ENCODE results near the gene TPPP3. TPM values are rescaled to one million over a fixed set of nuclear protein-coding genes. Genes with fewer than 3 reads are reported as not detected.

Gene TPPP3
- total and polyA plus RNA-seq, 2 donors (not counting 3 experiments of a cell fraction or from before 2014, with no cell fraction given) = 0.33 to 1.3 TPM

DNA sequence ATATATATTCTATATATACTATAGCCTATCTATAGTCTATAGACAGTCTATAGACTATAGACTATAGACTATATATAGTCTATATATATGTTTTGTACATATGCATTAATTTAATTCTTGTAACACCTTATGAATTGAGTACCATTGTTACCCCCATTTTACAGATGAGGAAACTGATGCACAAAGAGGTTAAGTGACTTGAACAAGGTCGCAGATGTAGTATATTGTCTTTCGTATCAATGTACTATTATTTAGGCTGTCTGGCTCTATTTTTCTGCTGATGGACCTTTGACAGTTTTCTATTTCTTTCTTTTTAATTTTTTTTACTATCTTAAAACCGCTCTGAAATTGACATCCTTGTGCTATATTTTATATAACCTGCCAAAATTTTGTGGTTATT, 52.0 kb downstream of the TPPP3 start:
- Histone ChIP-seq H3K4me3 (replicated peaks in 1 of 3; ENCODE audit: insufficient read depth in 1 of 3, low read depth in 1 of 3, low read length in 3 of 3) (no peak overlapping the region), H3K36me3 (ENCODE audit: control insufficient read depth in 2 of 2, extremely low read depth in 1 of 2, insufficient read depth in 2 of 2, low read length in 2 of 2) (no peaks in the 10 kb centered on the region), H3K27ac (ENCODE audit: insufficient read depth, low read depth, low read length) (no peak overlapping the region), H3K9me1 (replicated peaks; ENCODE audit: control insufficient read depth, extremely low read depth, insufficient read depth, low read length) (no peaks in the 10 kb centered on the region), H3K4me1 (ENCODE audit: control insufficient read depth, extremely low read depth, insufficient read depth, low read length) (peaks cover 10% of the 10 kb centered on the region), H3K9me3 (replicated peaks; ENCODE audit: control insufficient read depth, insufficient read depth, low read length) (no peaks in the 10 kb centered on the region), H3K27me3 (ENCODE audit: control insufficient read depth in 2 of 2, insufficient read depth in 2 of 2, low read length in 2 of 2) (no peaks in the 10 kb centered on the region), H3K79me2 (ENCODE audit: control insufficient read depth, insufficient read depth, low read length) (no peaks in the 10 kb centered on the region), H3K9ac (replicated peaks; ENCODE audit: extremely low read depth, insufficient read depth, low read length) (no peak overlapping the region), H2AFZ (ENCODE audit: low read depth, low read length) (no peak overlapping the region), H4K20me1 (replicated peaks; ENCODE audit: control insufficient read depth, extremely low read depth, insufficient read depth, low read length) (no peaks in the 10 kb centered on the region), H3K4me2 (ENCODE audit: insufficient read depth, low read length) (no peak overlapping the region)
- dilution Hi-C loops (cut with MboI; ENCODE audit: extremely low pct_ligation_motif_present, low sequenced_read_pairs) = no loop called here
- BruUV-seq (replicated peaks) = no TSS peak
- no peak for FAIRE-seq
- CTCF ChIA-PET = no interaction called here
- TF ChIP-seq GATA2 (IDR thresholded peaks at IDR 0.05; ENCODE audit: insufficient read depth, insufficient read length, low read depth, low read length) = no peak
- TF ChIP-seq JUN (IDR thresholded peaks at IDR 0.05; ENCODE audit: borderline replicate concordance, insufficient read depth, insufficient read length, low read depth) = no peak
- no peak for TF ChIP-seq EZH2 (IDR thresholded peaks at IDR 0.05; ENCODE audit: borderline replicate concordance, low read depth, low read length, severe bottlenecking)
- no peak for TF ChIP-seq POLR2AphosphoS5 (IDR thresholded peaks at IDR 0.05; ENCODE audit: insufficient read depth, low read depth, low read length)
- no peak for TF ChIP-seq FOS (IDR thresholded peaks at IDR 0.05; ENCODE audit: borderline replicate concordance, insufficient read depth, low read length)
- no peak for TF ChIP-seq POLR2A (IDR thresholded peaks at IDR 0.05; ENCODE audit: low read depth, low read length)
- no peak for TF ChIP-seq MYC (IDR thresholded peaks at IDR 0.05; ENCODE audit: low read depth, low read length)
- TF ChIP-seq, protein P1, sequence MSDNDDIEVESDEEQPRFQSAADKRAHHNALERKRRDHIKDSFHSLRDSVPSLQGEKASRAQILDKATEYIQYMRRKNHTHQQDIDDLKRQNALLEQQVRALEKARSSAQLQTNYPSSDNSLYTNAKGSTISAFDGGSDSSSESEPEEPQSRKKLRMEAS (IDR thresholded peaks at IDR 0.05; ENCODE audit: insufficient read depth, insufficient read length) = no peak
- TF ChIP-seq, protein P2, sequence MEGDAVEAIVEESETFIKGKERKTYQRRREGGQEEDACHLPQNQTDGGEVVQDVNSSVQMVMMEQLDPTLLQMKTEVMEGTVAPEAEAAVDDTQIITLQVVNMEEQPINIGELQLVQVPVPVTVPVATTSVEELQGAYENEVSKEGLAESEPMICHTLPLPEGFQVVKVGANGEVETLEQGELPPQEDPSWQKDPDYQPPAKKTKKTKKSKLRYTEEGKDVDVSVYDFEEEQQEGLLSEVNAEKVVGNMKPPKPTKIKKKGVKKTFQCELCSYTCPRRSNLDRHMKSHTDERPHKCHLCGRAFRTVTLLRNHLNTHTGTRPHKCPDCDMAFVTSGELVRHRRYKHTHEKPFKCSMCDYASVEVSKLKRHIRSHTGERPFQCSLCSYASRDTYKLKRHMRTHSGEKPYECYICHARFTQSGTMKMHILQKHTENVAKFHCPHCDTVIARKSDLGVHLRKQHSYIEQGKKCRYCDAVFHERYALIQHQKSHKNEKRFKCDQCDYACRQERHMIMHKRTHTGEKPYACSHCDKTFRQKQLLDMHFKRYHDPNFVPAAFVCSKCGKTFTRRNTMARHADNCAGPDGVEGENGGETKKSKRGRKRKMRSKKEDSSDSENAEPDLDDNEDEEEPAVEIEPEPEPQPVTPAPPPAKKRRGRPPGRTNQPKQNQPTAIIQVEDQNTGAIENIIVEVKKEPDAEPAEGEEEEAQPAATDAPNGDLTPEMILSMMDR (IDR thresholded peaks at IDR 0.05; ENCODE audit: extremely low read depth in 1 of 2, insufficient read depth in 1 of 2, low read depth in 1 of 2, low read length in 2 of 2) = no peak
- POLR2A ChIA-PET = no interaction called here
- DNase-seq (ENCODE audit: low read depth, low spot score) = no peak
- intact Hi-C loops (cut with micrococcal nuclease) = no loop called here

Small RNA genes lying within 50 kb of the gene (small RNA-seq; reads per million reads assigned to genes)
- gene RNU1-123P (ENCODE audit: insufficient read depth, insufficient read length, low read depth, low replicate concordance) = not detected

Other genes with a start within 250 kb of the TPPP3 start
- gene B3GNT9, start 242.5 kb downstream of the TPPP3 start, total RNA-seq = 1.6 and 4.0 TPM in 2 replicates
- gene B3GNT9, start 242.5 kb downstream of the TPPP3 start, polyA plus RNA-seq = 6.4 and 6.8 TPM in 2 replicates
- 15.2 and 17.4 TPM in 2 replicates for gene TRADD, start 233.6 kb downstream of the TPPP3 start, total RNA-seq
- 22.6 and 23.3 TPM in 2 replicates for gene TRADD, start 233.6 kb downstream of the TPPP3 start, polyA plus RNA-seq
- gene FBXL8, start 233.5 kb downstream of the TPPP3 start, total RNA-seq = 5.4 and 7.0 TPM in 2 replicates
- 7.4 and 12.8 TPM in 2 replicates for gene FBXL8, start 233.5 kb downstream of the TPPP3 start, polyA plus RNA-seq
- 4.7 and 5.5 TPM in 2 replicates for gene HSF4, start 228.8 kb downstream of the TPPP3 start, total RNA-seq
- 4.8 and 7.9 TPM in 2 replicates for gene HSF4, start 228.8 kb downstream of the TPPP3 start, polyA plus RNA-seq
- 14.4 and 19.4 TPM in 2 replicates for gene NOL3, start 223.0 kb downstream of the TPPP3 start, total RNA-seq
- 16.0 and 19.2 TPM in 2 replicates for gene NOL3, start 223.0 kb downstream of the TPPP3 start, polyA plus RNA-seq
- gene MATCAP1, start 209.5 kb downstream of the TPPP3 start, total RNA-seq = 45.8 and 53.3 TPM in 2 replicates
- 44.5 and 49.0 TPM in 2 replicates for gene MATCAP1, start 209.5 kb downstream of the TPPP3 start, polyA plus RNA-seq
- gene EXOC3L1, start 203.4 kb downstream of the TPPP3 start, total RNA-seq = 10.8 and 19.4 TPM in 2 replicates
- gene EXOC3L1, start 203.4 kb downstream of the TPPP3 start, polyA plus RNA-seq = 10.2 and 11.6 TPM in 2 replicates
- 110 and 112 TPM in 2 replicates for gene E2F4, start 201.3 kb downstream of the TPPP3 start, total RNA-seq
- gene E2F4, start 201.3 kb downstream of the TPPP3 start, polyA plus RNA-seq = 168 and 199 TPM in 2 replicates
- gene ELMO3, start 194.4 kb downstream of the TPPP3 start, total RNA-seq = 4.3 and 5.7 TPM in 2 replicates
- 3.9 and 4.1 TPM in 2 replicates for gene ELMO3, start 194.4 kb downstream of the TPPP3 start, polyA plus RNA-seq
- gene TMEM208, start 166.4 kb downstream of the TPPP3 start, total RNA-seq = 35.3 and 36.3 TPM in 2 replicates
- 94.0 and 98.4 TPM in 2 replicates for gene TMEM208, start 166.4 kb downstream of the TPPP3 start, polyA plus RNA-seq
- 104 and 124 TPM in 2 replicates for gene FHOD1, start 146.0 kb downstream of the TPPP3 start, total RNA-seq
- gene FHOD1, start 146.0 kb downstream of the TPPP3 start, polyA plus RNA-seq = 63.6 and 78.6 TPM in 2 replicates
- gene SLC9A5, start 144.5 kb downstream of the TPPP3 start, total RNA-seq = 2.8 and 4.2 TPM in 2 replicates
- gene SLC9A5, start 144.5 kb downstream of the TPPP3 start, polyA plus RNA-seq = 2.7 and 3.2 TPM in 2 replicates
- gene PLEKHG4, start 114.0 kb downstream of the TPPP3 start, total RNA-seq = 23.9 and 26.6 TPM in 2 replicates
- 34.8 and 35.6 TPM in 2 replicates for gene PLEKHG4, start 114.0 kb downstream of the TPPP3 start, polyA plus RNA-seq
- 0.16 and 0.44 TPM in 2 replicates for gene KCTD19, start 66.8 kb downstream of the TPPP3 start, total RNA-seq
- gene KCTD19, start 66.8 kb downstream of the TPPP3 start, polyA plus RNA-seq = 0.10 and 0.21 TPM in 2 replicates
- gene LRRC36, start 66.7 kb downstream of the TPPP3 start, total RNA-seq = 2.0 and 2.4 TPM in 2 replicates
- gene LRRC36, start 66.7 kb downstream of the TPPP3 start, polyA plus RNA-seq = 0.30 and 0.37 TPM in 2 replicates
- 12.9 and 14.4 TPM in 2 replicates for gene ZDHHC1, start 23.0 kb upstream of the TPPP3 start, total RNA-seq
- 11.4 and 14.1 TPM in 2 replicates for gene ZDHHC1, start 23.0 kb upstream of the TPPP3 start, polyA plus RNA-seq
- gene HSD11B2, start 37.6 kb upstream of the TPPP3 start, total RNA-seq = not detected in 2 replicates
- 0.10 and 0.16 TPM in 2 replicates for gene HSD11B2, start 37.6 kb upstream of the TPPP3 start, polyA plus RNA-seq
- gene ATP6V0D1, start 87.7 kb upstream of the TPPP3 start, total RNA-seq = 77.1 and 82.8 TPM in 2 replicates
- 232 and 254 TPM in 2 replicates for gene ATP6V0D1, start 87.7 kb upstream of the TPPP3 start, polyA plus RNA-seq
- not detected in 2 replicates for gene AGRP, start 90.0 kb upstream of the TPPP3 start, total RNA-seq
- not detected in 2 replicates for gene AGRP, start 90.0 kb upstream of the TPPP3 start, polyA plus RNA-seq
- 137 and 144 TPM in 2 replicates for gene RIPOR1, start 135.3 kb upstream of the TPPP3 start, total RNA-seq
- 41.6 and 45.3 TPM in 2 replicates for gene RIPOR1, start 135.3 kb upstream of the TPPP3 start, polyA plus RNA-seq
- 40.0 and 40.7 TPM in 2 replicates for gene CTCF, start 169.0 kb upstream of the TPPP3 start, total RNA-seq
- 16.9 and 20.7 TPM in 2 replicates for gene CTCF, start 169.0 kb upstream of the TPPP3 start, polyA plus RNA-seq

All from endothelial cell of umbilical vein (primary cell).